ENCODE measurements around the gene CLEC2D.

Gene CLEC2D

GRCh38 chr12:9698681-9699080 lies 29.2 kb downstream of the CLEC2D start:
- no peak overlapping the region for H2AFZ ChIP-seq (ENCODE audit: low read length)
- no peak overlapping the region for H3K4me2 ChIP-seq (ENCODE audit: low read length)
- peaks cover 21% of the 10 kb centered on the region for H3K4me1 ChIP-seq (ENCODE audit: insufficient read depth, low read length, severe bottlenecking)
- no peaks in the 10 kb centered on the region for H3K9me3 ChIP-seq (ENCODE audit: low read length)
- H3K27me3 ChIP-seq (ENCODE audit: insufficient read depth, low read length), result no peaks in the 10 kb centered on the region
- no peaks in the 10 kb centered on the region for H3F3A ChIP-seq (ENCODE audit: insufficient read depth, low read length)
- H3K4me3 ChIP-seq (ENCODE audit: low read depth, low read length, poor library complexity, severe bottlenecking), result no peak overlapping the region
- H3K9me2 ChIP-seq (ENCODE audit: low read depth, low read length), result no peaks in the 10 kb centered on the region
- no peak for TF ChIP-seq EZH2 (IDR thresholded peaks at IDR 0.05; ENCODE audit: borderline replicate concordance, low read length)
- TF ChIP-seq CTCF (IDR thresholded peaks at IDR 0.05; ENCODE audit: low read length), result no peak
- H3K36me3 ChIP-seq (ENCODE audit: insufficient read depth, low read length), result peaks cover 23% of the 10 kb centered on the region
- no peaks in the 10 kb centered on the region for H4K20me1 ChIP-seq (ENCODE audit: insufficient read depth, low read length)
- no peaks in the 10 kb centered on the region for H3K79me2 ChIP-seq (ENCODE audit: insufficient read depth, low read length)
- H3K9ac ChIP-seq (ENCODE audit: low read length), result no peak overlapping the region
- H3K27ac ChIP-seq (ENCODE audit: low read depth, low read length, poor library complexity, severe bottlenecking), result no peak overlapping the region

- no peaks in the 10 kb centered on the region for H3K79me2 ChIP-seq (ENCODE audit: insufficient read depth, low read length)
- H3K27ac ChIP-seq (ENCODE audit: low read depth, low read length, poor library complexity, severe bottlenecking), result no peak overlapping the region
- no peak overlapping the region for H2AFZ ChIP-seq (ENCODE audit: low read length)
- H3F3A ChIP-seq (ENCODE audit: insufficient read depth, low read length), result no peaks in the 10 kb centered on the region
- no peaks in the 10 kb centered on the region for H4K20me1 ChIP-seq (ENCODE audit: insufficient read depth, low read length)
- no peak overlapping the region for H3K4me2 ChIP-seq (ENCODE audit: low read length)
- no peaks in the 10 kb centered on the region for H3K9me3 ChIP-seq (ENCODE audit: low read length)
- no peaks in the 10 kb centered on the region for H3K27me3 ChIP-seq (ENCODE audit: insufficient read depth, low read length)
- peaks cover 21% of the 10 kb centered on the region for H3K4me1 ChIP-seq (ENCODE audit: insufficient read depth, low read length, severe bottlenecking)
- H3K4me3 ChIP-seq (ENCODE audit: low read depth, low read length, poor library complexity, severe bottlenecking), result no peak overlapping the region
- H3K9me2 ChIP-seq (ENCODE audit: low read depth, low read length), result no peaks in the 10 kb centered on the region
- H3K9ac ChIP-seq (ENCODE audit: low read length), result no peak overlapping the region
- TF ChIP-seq EZH2 (IDR thresholded peaks at IDR 0.05; ENCODE audit: borderline replicate concordance, low read length) (no peak), CTCF (IDR thresholded peaks at IDR 0.05; ENCODE audit: low read length) (no peak)
- H3K36me3 ChIP-seq (ENCODE audit: insufficient read depth, low read length), result peaks cover 16% of the 10 kb centered on the region
Measured at GRCh38 chr12:9699269-9699897, 29.9 kb downstream of the CLEC2D start.

- peaks cover 9% of the 10 kb centered on the region for H3K36me3 ChIP-seq (ENCODE audit: insufficient read depth, low read length)
- H3F3A ChIP-seq (ENCODE audit: insufficient read depth, low read length), result no peaks in the 10 kb centered on the region
- H3K4me2 ChIP-seq (ENCODE audit: low read length), result no peak overlapping the region
- H3K4me3 ChIP-seq (ENCODE audit: low read depth, low read length, poor library complexity, severe bottlenecking), result no peak overlapping the region
- H3K9me3 ChIP-seq (ENCODE audit: low read length), result no peaks in the 10 kb centered on the region
- H3K4me1 ChIP-seq (ENCODE audit: insufficient read depth, low read length, severe bottlenecking), result peaks cover 21% of the 10 kb centered on the region
- no peaks in the 10 kb centered on the region for H3K27me3 ChIP-seq (ENCODE audit: insufficient read depth, low read length)
- no peak overlapping the region for H3K9ac ChIP-seq (ENCODE audit: low read length)
- no peaks in the 10 kb centered on the region for H3K9me2 ChIP-seq (ENCODE audit: low read depth, low read length)
- no peak overlapping the region for H2AFZ ChIP-seq (ENCODE audit: low read length)
- no peaks in the 10 kb centered on the region for H4K20me1 ChIP-seq (ENCODE audit: insufficient read depth, low read length)
- no peak for TF ChIP-seq EZH2 (IDR thresholded peaks at IDR 0.05; ENCODE audit: borderline replicate concordance, low read length)
- TF ChIP-seq CTCF (IDR thresholded peaks at IDR 0.05; ENCODE audit: low read length), result no peak
- H3K79me2 ChIP-seq (ENCODE audit: insufficient read depth, low read length), result no peaks in the 10 kb centered on the region
- no peak overlapping the region for H3K27ac ChIP-seq (ENCODE audit: low read depth, low read length, poor library complexity, severe bottlenecking)
Measured at GRCh38 chr12:9699898-9700605, 30.5 kb downstream of the CLEC2D start.
